Activated CD4-positive, alpha-beta T cell treated with anti-CD3 and anti-CD28 coated beads for 24 hours (primary cell): ENCODE results near the gene BAIAP2L1.

Source experiments
- DNase-seq, 2 donors: peaks; one replicate each; pipeline ENCODE4 v3.0.0-alpha.2; 2020; ENCODE audit warnings: low read depth in 2 of 2

Gene BAIAP2L1

GRCh38 chr7:98278936-98279335 lies 122.0 kb downstream of the BAIAP2L1 start:
- DNase-seq = no peak

GRCh38 chr7:98278408-98278807 lies 122.5 kb downstream of the BAIAP2L1 start:
- no peak for DNase-seq

- no peak for DNase-seq
Observed at GRCh38 chr7:98276241-98276761, 124.6 kb downstream of the BAIAP2L1 start.

- DNase-seq = no peak
Observed at GRCh38 chr7:98267303-98267702, 133.6 kb downstream of the BAIAP2L1 start.

GRCh38 chr7:98266840-98267239 lies 134.1 kb downstream of the BAIAP2L1 start:
- DNase-seq = no peak

GRCh38 chr7:98265841-98266271 lies 135.0 kb downstream of the BAIAP2L1 start:
- DNase-seq = no peak

GRCh38 chr7:98257701-98258100 lies 143.2 kb downstream of the BAIAP2L1 start:
- DNase-seq = no peak

- DNase-seq = no peak
Observed at GRCh38 chr7:98256431-98256830, 144.5 kb downstream of the BAIAP2L1 start.

GRCh38 chr7:98254951-98255610 lies 145.8 kb downstream of the BAIAP2L1 start:
- no peak for DNase-seq

GRCh38 chr7:98254516-98254915 lies 146.4 kb downstream of the BAIAP2L1 start:
- no peak for DNase-seq

GRCh38 chr7:98252425-98253054 lies 148.3 kb downstream of the BAIAP2L1 start:
- DNase-seq = no peak

- DNase-seq = peak; percentile 75 to 80
Observed at GRCh38 chr7:98251601-98252424, 149.1 kb downstream of the BAIAP2L1 start, which contains the start of gene TECPR1. Gene TECPR1, minus strand, starts transcription at chr7:98252232. Its CDS starts 6,086 bp downstream, at chr7:98246146.

- no peak for DNase-seq
Observed at GRCh38 chr7:98251231-98251600, 149.7 kb downstream of the BAIAP2L1 start.

- DNase-seq = no peak
Observed at GRCh38 chr7:98250789-98251188, 150.1 kb downstream of the BAIAP2L1 start.

GRCh38 chr7:98249106-98249505 lies 151.8 kb downstream of the BAIAP2L1 start:
- no peak for DNase-seq

- no peak for DNase-seq
Observed at GRCh38 chr7:98248156-98248555, 152.7 kb downstream of the BAIAP2L1 start.

- DNase-seq = no peak
Observed at GRCh38 chr7:98244871-98245270, 156.0 kb downstream of the BAIAP2L1 start.

- no peak for DNase-seq
Observed at GRCh38 chr7:98242934-98243333, 158.0 kb downstream of the BAIAP2L1 start.

GRCh38 chr7:98242342-98242741 lies 158.5 kb downstream of the BAIAP2L1 start:
- no peak for DNase-seq

GRCh38 chr7:98241674-98242241 lies 159.1 kb downstream of the BAIAP2L1 start:
- DNase-seq = no peak
